Fibroblast of lung (primary cell): Measurements from ENCODE around the gene CYBA.

ENCODE experiments used
- CTCF ChIP-seq, 2 donors: IDR thresholded peaks in 1 of 2; conservative IDR thresholded peaks in 1 of 2; 1 replicate in 1 of 2; 2 replicates in 1 of 2; pipeline ENCODE4 v1.5.1; 2011 to 2012; ENCODE audit warnings: low read length in 2 of 2, control low read depth in 1 of 2, inconsistent platforms in 1 of 2, low read depth in 1 of 2, mild to moderate bottlenecking in 1 of 2
- EZH2 ChIP-seq: IDR thresholded peaks from 2 replicates; pipeline ENCODE4 v1.5.1; 2012; ENCODE audit warnings: low read length, control low read depth, mild to moderate bottlenecking; ENCODE audit errors: missing control alignments

- peak in 1 of 2 donors; percentile 47 for TF ChIP-seq CTCF (conservative IDR thresholded peaks at IDR 0.05 in 1 of 2, IDR thresholded peaks at IDR 0.05 in 1 of 2; ENCODE audit: low read depth in 1 of 2, low read length in 2 of 2)
- no peak for TF ChIP-seq EZH2
Observed at GRCh38 chr16:88672776-88673175, 21.9 kb upstream of the CYBA start.
